Bone marrow (tissue), 2 donors: Measurements from ENCODE around the gene LY6G5C.
A peak's percentile ranks its signal among the peaks of the same experiment; 100 is the strongest.

Source experiments
- DNase-seq, 2 donors: peaks; one replicate each; lab custom pipeline; 2025; lab: John Stamatoyannopoulos, UW

The LY6G5C gene

GRCh38 chr6:31680226-31681134, at the start of gene LY6G5C:
TSS of gene LY6G5C (minus strand) at chr6:31681067. CDS start at chr6:31680373, 694 bp downstream.
- DNase-seq, result peak; percentile 36 to 59

- DNase-seq, result peak; percentile 57 to 85
These were observed 49.2 kb upstream of the LY6G5C start for GRCh38 chr6:31729979-31730630.

- DNase-seq, result peak; percentile 52 to 95
These were observed 48.7 kb upstream of the LY6G5C start for GRCh38 chr6:31729515-31729978.

DNA sequence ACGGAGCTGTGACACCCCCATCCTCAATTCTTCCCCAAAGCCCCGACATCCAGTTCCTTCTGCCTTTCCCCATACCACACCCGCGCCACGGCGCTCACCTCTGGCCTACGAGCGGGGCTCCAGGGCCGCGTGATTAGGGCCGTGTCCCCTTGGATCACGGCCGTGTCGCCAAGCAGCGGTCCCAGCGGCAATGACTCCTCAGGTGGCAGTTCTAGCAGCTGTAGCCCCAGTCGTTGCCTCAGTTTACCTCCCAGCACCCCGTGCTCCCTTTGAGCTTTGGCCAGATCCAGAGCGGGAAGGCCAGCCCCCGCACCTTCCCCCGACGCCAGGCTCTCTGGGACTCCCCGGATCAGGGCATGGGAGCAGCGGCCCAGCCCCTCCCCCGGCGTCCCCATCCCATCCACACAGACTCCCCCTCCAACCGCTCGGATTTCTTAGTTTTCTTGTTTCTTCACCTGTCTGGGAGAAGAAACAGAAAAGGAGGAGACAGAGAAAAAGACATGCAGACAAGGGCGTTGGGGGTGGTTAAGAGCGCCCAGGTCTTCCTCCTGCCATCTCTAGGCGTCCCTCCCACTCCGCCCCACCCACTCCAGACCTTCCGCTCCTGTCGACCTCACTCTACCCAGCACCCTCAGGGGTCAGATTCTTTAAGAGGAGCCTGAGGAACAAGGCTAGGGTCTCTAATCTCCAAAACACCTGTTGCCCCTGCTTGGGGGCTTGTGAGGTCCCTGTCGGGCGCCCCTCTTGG, 48.1 kb upstream of the LY6G5C start, which contains the start of gene DDAH2:
Gene DDAH2 (minus strand): TSS at position 533 of the 748 bp plus-strand sequence. CDS start 138 bp downstream, at position 395.
- no peak for DNase-seq

DNA sequence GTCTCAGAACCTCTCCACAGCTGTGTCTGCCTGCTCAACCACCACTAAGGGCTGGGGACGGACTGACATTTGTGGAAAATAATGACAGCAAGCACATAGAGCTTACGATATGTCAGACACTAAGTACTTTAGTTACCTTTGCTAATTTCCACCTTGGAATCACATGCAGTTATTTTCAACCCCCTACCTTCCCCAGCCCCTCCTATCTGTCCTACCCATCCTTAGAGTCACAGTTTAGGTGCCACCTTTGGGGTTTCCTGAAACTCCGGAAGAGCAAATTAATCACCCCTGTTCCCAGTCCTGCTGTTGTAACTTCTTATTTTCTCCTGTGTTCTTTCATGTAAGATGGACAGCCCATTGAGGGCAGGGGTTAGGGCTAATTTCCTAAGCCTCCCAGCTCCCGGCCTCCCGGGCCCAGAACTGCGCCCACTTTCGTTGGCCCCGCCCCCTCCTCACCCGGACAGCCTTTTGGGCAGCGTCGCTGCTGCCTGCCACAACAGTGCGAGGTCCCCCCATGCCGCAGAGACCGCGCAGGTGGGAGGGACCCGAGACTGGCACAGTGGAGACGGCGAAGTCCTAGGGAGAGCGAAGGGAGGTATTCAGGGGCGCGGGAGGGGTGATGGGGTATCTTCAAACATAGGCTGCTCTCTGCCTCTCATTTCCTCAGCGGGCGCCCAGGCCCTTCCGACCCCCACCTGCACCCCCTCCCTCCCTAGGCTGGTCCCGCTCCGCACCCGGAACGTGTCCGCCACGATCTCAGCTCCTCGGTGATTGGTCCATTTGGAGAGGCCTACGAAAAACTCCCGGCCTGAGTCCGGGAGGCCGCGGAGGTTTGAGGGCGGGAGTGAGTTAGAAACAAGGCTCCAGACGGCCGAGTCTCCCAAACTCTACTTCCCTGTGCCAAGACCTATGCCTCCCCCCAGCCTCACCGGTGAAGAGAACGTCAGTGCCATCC, 47.1 kb upstream of the LY6G5C start:
- peak in 1 of 2 donors; percentile 87 for DNase-seq

- peak in 1 of 2 donors; percentile 45 for DNase-seq
These were observed 46.3 kb upstream of the LY6G5C start for GRCh38 chr6:31727034-31727716.

DNA sequence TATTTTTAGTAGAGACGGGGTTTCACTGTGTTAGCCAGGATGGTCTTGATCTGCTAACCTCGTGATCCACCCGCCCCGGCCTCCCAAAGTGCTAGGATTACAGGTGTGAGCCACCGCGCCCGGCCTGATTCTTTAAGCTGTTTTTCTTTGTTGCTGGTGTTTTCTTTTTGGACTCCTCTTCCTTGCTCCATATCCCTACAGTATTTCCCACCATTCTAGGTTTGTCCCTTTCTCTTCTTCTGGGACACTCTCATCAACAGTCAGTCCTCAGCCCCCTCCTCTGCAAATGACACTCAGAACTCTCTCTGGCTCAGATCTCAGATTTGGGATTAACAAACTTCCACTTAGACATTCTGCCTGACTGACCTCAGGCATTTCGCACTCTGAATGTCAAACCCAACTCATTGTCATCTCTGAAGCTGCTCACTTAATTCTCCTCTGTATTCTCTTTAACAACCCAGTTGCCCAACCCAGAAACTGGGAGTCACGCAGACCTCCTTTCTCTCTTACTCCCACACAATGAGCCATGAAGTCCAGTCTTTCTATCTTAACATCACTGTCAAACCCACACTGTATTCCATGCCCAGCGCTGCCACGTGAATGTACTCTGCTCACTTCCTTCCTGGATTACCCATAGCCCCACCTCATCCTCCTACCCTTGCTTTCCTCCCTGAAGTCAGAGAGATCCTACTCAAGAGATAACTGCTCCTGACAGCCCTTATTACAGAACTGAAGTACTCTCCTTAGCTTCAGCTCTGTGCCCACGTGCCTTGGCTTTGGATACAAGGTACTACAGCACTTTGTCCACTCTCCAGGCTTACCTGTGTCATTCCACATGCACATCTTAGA, 44.9 kb upstream of the LY6G5C start:
- peak in 1 of 2 donors; percentile 79 for DNase-seq

- DNase-seq, result no peak
These were observed 43.3 kb upstream of the LY6G5C start for GRCh38 chr6:31723980-31724691.

GRCh38 chr6:31723245-31723979, 42.5 kb upstream of the LY6G5C start, which contains the start of gene MPIG6B:
TSS of gene MPIG6B (plus strand) at chr6:31723373. CDS start at chr6:31723384, 11 bp downstream.
- DNase-seq, result peak in 1 of 2 donors; percentile 19

DNA sequence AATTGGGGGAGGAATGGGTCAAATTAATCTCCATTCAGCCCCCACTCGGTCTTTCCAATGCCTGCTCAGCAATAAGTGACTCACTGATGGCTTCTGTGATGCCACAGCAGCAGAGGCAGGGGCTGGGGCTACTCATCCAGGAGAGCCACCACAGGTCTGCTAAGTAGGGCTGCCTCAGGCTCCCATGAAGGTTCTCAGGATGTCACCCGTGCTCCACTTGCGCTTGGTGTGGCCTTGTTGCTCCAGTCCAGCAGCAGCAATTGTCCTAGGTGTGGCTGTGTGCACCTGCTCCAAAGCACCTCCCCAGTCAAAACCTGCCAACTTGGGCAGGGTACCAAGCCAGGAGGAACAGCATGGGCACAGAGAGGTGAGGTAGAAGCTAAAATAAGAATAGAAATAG, 41.3 kb upstream of the LY6G5C start:
- DNase-seq, result no peak

DNA sequence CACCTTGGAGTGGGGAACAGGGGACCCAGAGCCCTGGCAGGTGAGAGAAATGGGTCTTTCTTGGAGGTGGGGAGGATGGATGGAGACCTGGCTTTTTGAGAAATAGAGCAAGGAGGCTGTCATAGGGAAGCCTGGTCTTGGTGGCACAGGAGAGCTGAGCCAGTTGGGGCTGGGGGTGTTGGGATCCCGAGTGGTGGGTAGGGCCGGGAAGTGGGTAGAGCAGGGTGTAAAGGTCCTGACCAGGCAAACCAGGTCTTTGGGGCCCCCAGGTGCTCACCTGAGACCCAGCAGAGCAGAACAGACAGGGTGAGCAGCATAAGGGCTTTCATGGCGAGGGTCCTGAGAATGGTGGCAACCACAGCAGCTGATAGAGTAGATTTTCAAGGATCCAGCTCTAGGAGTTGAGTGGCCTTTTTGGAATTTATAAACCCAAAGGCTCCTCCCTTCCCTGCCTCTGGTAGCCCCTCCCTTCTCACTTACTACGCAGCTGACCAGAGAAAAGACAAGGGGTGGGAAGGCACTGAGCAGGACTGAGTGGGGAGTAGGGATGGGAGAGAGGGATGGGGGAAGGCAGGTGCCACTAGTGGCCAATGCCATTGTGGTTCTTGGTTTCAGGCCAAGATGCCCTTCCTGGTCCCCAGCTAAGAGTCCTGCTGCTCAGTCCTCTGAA, 40.6 kb upstream of the LY6G5C start, which contains the start of gene LY6G6C:
Gene LY6G6C (minus strand): TSS at position 396 of the 670 bp plus-strand sequence. CDS start 67 bp downstream, at position 329.
- DNase-seq, result no peak

DNA sequence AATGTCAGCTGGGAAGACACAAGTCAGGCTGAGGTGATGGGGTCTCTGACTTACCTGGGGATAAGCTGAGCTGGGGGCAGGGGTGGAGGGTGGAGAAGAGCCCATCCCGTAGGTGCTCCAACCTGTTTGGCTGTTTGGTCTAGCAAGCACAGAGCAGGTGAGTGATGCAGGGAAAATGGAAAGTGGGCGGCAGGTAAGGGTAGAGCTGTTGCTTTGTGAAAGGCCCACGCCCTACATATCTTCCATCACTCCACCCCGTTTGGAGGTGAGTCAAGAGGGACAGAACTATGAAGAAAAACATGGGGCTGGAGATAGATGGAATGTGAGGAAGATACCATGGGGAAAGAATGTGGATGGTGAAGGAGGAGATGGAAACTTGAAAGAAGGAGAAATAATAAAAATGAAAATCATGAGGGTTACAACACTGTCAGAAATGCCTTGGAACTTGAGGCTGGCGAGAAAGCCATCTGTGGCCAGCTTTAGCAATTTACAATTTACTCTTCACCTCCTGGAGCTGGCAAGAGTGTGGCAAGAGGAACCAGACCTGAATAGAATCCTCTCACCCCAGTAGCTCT, 39.4 kb upstream of the LY6G5C start:
- no peak for DNase-seq

GRCh38 chr6:31719001-31719400, 38.1 kb upstream of the LY6G5C start:
- DNase-seq, result no peak

GRCh38 chr6:31718265-31718664, 37.4 kb upstream of the LY6G5C start:
- no peak for DNase-seq

- DNase-seq, result no peak
These were observed 36.8 kb upstream of the LY6G5C start for GRCh38 chr6:31717499-31718222.
